Activated CD4-positive, alpha-beta T cell treated with anti-CD3 and anti-CD28 coated beads, Interleukin-2, amount 50 U/mL, for 24 hours (primary cell): ENCODE data around the gene TBL1XR1.
"Not testable (repeated sequence)": the region's sequence is repeated elsewhere in the genome, so short reads cannot be mapped to it uniquely, and the experiment has no call there.

Source experiments
- DNase-seq, 2 donors: peaks; one replicate each; pipeline ENCODE4 v3.0.0-alpha.2; 2020; ENCODE audit warnings: low read depth in 1 of 2, low spot score in 1 of 2

TBL1XR1 gene

GRCh38 chr3:177144922-177145321, 52.4 kb downstream of the TBL1XR1 start:
- no peak for DNase-seq

- no peak for DNase-seq
Measured at GRCh38 chr3:177141899-177142646, 55.2 kb downstream of the TBL1XR1 start.

- DNase-seq, result no peak
Measured at GRCh38 chr3:177141471-177141870, 55.8 kb downstream of the TBL1XR1 start.

GRCh38 chr3:177139220-177139619, 58.1 kb downstream of the TBL1XR1 start:
- not testable (repeated sequence) for DNase-seq

- no peak for DNase-seq
Measured at GRCh38 chr3:177137774-177138705, 59.2 kb downstream of the TBL1XR1 start.

GRCh38 chr3:177136741-177137140, 60.5 kb downstream of the TBL1XR1 start:
- DNase-seq, result no peak

- DNase-seq, result no peak
Measured at GRCh38 chr3:177135841-177136492, 61.3 kb downstream of the TBL1XR1 start.

GRCh38 chr3:177134816-177135210, 62.5 kb downstream of the TBL1XR1 start:
- DNase-seq, result no peak

- no peak for DNase-seq
Measured at GRCh38 chr3:177133860-177134815, 63.1 kb downstream of the TBL1XR1 start.

- no peak for DNase-seq
Measured at GRCh38 chr3:177131927-177132636, 65.2 kb downstream of the TBL1XR1 start.

GRCh38 chr3:177127008-177127407, 70.3 kb downstream of the TBL1XR1 start:
- no peak for DNase-seq

- no peak for DNase-seq
Measured at GRCh38 chr3:177126015-177126773, 71.1 kb downstream of the TBL1XR1 start.

GRCh38 chr3:177124882-177125281, 72.4 kb downstream of the TBL1XR1 start:
- no peak for DNase-seq

- no peak for DNase-seq
Measured at GRCh38 chr3:177123822-177124221, 73.5 kb downstream of the TBL1XR1 start.

- DNase-seq, result no peak
Measured at GRCh38 chr3:177122183-177122856, 75.0 kb downstream of the TBL1XR1 start.

GRCh38 chr3:177119829-177120228, 77.5 kb downstream of the TBL1XR1 start:
- no peak for DNase-seq

GRCh38 chr3:177114253-177114652, 83.0 kb downstream of the TBL1XR1 start:
- no peak for DNase-seq

- DNase-seq, result no peak
Measured at GRCh38 chr3:177111541-177111949, 85.7 kb downstream of the TBL1XR1 start.

- DNase-seq, result no peak
Measured at GRCh38 chr3:177110895-177111294, 86.4 kb downstream of the TBL1XR1 start.
